ENCODE results near the gene GGA1. TPM values are rescaled to one million over a fixed set of nuclear protein-coding genes. Genes with fewer than 3 reads are reported as not detected.

The GGA1 gene
- total RNA-seq, 1 experiment from 2014 or later, result 99.2 TPM

GRCh38 chr22:37633625-37634416 lies 25.2 kb downstream of the GGA1 start:
- no peaks in the 10 kb centered on the region for H3K27me3 ChIP-seq (ENCODE audit: insufficient read depth, low read depth)
- DNase-seq, result peak in 1 of 2 experiments; percentile 50
- H3K9me3 ChIP-seq (ENCODE audit: insufficient read depth, low read depth), result no peaks in the 10 kb centered on the region
- H3K27ac ChIP-seq, result no peak overlapping the region
- no peak overlapping the region for H3K4me3 ChIP-seq
- no peaks in the 10 kb centered on the region for H3K36me3 ChIP-seq (ENCODE audit: low read depth)
- H3K4me2 ChIP-seq, result no peak overlapping the region
- peaks cover 6% of the 10 kb centered on the region for H3K4me1 ChIP-seq (replicated peaks; ENCODE audit: insufficient read depth)
- intact Hi-C loops (cut with micrococcal nuclease; ENCODE audit: unreplicated experiment), result no loop called here
- BruUV-seq (replicated peaks), result no TSS peak
- H4K20me1 ChIP-seq (ENCODE audit: insufficient read depth), result no peaks in the 10 kb centered on the region
- H3K9me2 ChIP-seq (ENCODE audit: insufficient read depth), result no peaks in the 10 kb centered on the region
- CTCF ChIA-PET, result interaction anchor here (0.7 to 2.6 kb wide), 3 partner anchors 9 to 74 kb away, joined by 3 to 17 read pairs (median 8); partner anchors contain the start of gene CDC42EP1
- peaks cover 31% of the 10 kb centered on the region for H3F3A ChIP-seq (ENCODE audit: insufficient read depth, low read depth)
- TF ChIP-seq EZH2 (IDR thresholded peaks at IDR 0.05; ENCODE audit: low read depth) (no peak), CTCF (conservative IDR thresholded peaks at IDR 0.05) (no peak)
- no peaks in the 10 kb centered on the region for H3K79me2 ChIP-seq (ENCODE audit: low read depth)
- H2AFZ ChIP-seq, result no peak overlapping the region
- POLR2A ChIA-PET (ENCODE audit: unreplicated experiment), result interaction anchor here (0.5 to 0.7 kb wide), 2 partner anchors 74 to 228 kb away, joined by 14 read pairs; partner anchors contain the start of gene CDC42EP1

- no peak for DNase-seq
- Histone ChIP-seq H3K9me3 (ENCODE audit: insufficient read depth, low read depth) (no peaks in the 10 kb centered on the region), H3F3A (ENCODE audit: insufficient read depth, low read depth) (peaks cover 38% of the 10 kb centered on the region), H3K4me1 (replicated peaks; ENCODE audit: insufficient read depth) (peaks cover 11% of the 10 kb centered on the region), H3K27me3 (ENCODE audit: insufficient read depth, low read depth) (no peaks in the 10 kb centered on the region), H2AFZ (no peak overlapping the region), H3K4me3 (no peak overlapping the region), H3K4me2 (no peak overlapping the region), H4K20me1 (ENCODE audit: insufficient read depth) (no peaks in the 10 kb centered on the region), H3K27ac (no peak overlapping the region), H3K36me3 (ENCODE audit: low read depth) (no peaks in the 10 kb centered on the region), H3K79me2 (ENCODE audit: low read depth) (no peaks in the 10 kb centered on the region), H3K9me2 (ENCODE audit: insufficient read depth) (no peaks in the 10 kb centered on the region)
- peak; percentile 39; the same call in 1 of the 2 replicates for TF ChIP-seq CTCF (conservative IDR thresholded peaks at IDR 0.05)
- no peak for TF ChIP-seq EZH2 (IDR thresholded peaks at IDR 0.05; ENCODE audit: low read depth)
- CTCF ChIA-PET, result interaction anchor here (1.0 to 2.6 kb wide), 3 partner anchors 9 to 29 kb away, joined by 3 to 17 read pairs (median 3); no protein-coding TSS in a partner anchor
- intact Hi-C loops (cut with micrococcal nuclease; ENCODE audit: unreplicated experiment), result no loop called here
- POLR2A ChIA-PET (ENCODE audit: unreplicated experiment), result no interaction called here
- BruUV-seq (replicated peaks), result no TSS peak
Measured at GRCh38 chr22:37634417-37634924, 25.8 kb downstream of the GGA1 start.

- no peaks in the 10 kb centered on the region for H3K9me2 ChIP-seq (ENCODE audit: insufficient read depth)
- intact Hi-C loops (cut with micrococcal nuclease; ENCODE audit: unreplicated experiment), result no loop called here
- DNase-seq, result no peak
- peaks cover 14% of the 10 kb centered on the region for H3K4me1 ChIP-seq (replicated peaks; ENCODE audit: insufficient read depth)
- no peaks in the 10 kb centered on the region for H4K20me1 ChIP-seq (ENCODE audit: insufficient read depth)
- POLR2A ChIA-PET (ENCODE audit: unreplicated experiment), result no interaction called here
- no peaks in the 10 kb centered on the region for H3K27me3 ChIP-seq (ENCODE audit: insufficient read depth, low read depth)
- no peaks in the 10 kb centered on the region for H3K36me3 ChIP-seq (ENCODE audit: low read depth)
- no peak overlapping the region for H3K27ac ChIP-seq
- BruUV-seq (replicated peaks), result no TSS peak
- TF ChIP-seq EZH2 (IDR thresholded peaks at IDR 0.05; ENCODE audit: low read depth) (no peak), CTCF (conservative IDR thresholded peaks at IDR 0.05) (no peak)
- H3K4me2 ChIP-seq, result no peak overlapping the region
- H3F3A ChIP-seq (ENCODE audit: insufficient read depth, low read depth), result peaks cover 43% of the 10 kb centered on the region
- no peaks in the 10 kb centered on the region for H3K9me3 ChIP-seq (ENCODE audit: insufficient read depth, low read depth)
- CTCF ChIA-PET, result interaction anchor here (1.0 to 2.6 kb wide), 2 partner anchors 8 to 28 kb away, joined by 3 to 17 read pairs; no protein-coding TSS in a partner anchor
- H2AFZ ChIP-seq, result no peak overlapping the region
- H3K4me3 ChIP-seq, result no peak overlapping the region
- peaks cover 2% of the 10 kb centered on the region; the same call in 1 of the 2 replicates for H3K79me2 ChIP-seq (ENCODE audit: low read depth)
Measured at GRCh38 chr22:37635157-37635556, 26.5 kb downstream of the GGA1 start.

Data from PC-9 (cell line).